OCI-LY1 (cell line): ENCODE measurements around the gene CPEB2.

Experiments
- CTCF ChIP-seq: fragments of 200-600 bp; sonication (generic), shearing (Covaris generic); IDR thresholded peaks from 2 replicates; pipeline ENCODE4 v1.5.1; 2017; ENCODE audit warnings: mild to moderate bottlenecking, antibody characterized with exemption, low read length, moderate library complexity, mixed read lengths
- EZH2 ChIP-seq: fragments of 200-600 bp; sonication (generic), shearing (Covaris generic); IDR thresholded peaks from 2 replicates; pipeline ENCODE4 v1.8.0; 2017; ENCODE audit warnings: borderline replicate concordance, mixed run types, mild to moderate bottlenecking, antibody characterized with exemption, low read length, moderate library complexity, mixed read lengths

DNA sequence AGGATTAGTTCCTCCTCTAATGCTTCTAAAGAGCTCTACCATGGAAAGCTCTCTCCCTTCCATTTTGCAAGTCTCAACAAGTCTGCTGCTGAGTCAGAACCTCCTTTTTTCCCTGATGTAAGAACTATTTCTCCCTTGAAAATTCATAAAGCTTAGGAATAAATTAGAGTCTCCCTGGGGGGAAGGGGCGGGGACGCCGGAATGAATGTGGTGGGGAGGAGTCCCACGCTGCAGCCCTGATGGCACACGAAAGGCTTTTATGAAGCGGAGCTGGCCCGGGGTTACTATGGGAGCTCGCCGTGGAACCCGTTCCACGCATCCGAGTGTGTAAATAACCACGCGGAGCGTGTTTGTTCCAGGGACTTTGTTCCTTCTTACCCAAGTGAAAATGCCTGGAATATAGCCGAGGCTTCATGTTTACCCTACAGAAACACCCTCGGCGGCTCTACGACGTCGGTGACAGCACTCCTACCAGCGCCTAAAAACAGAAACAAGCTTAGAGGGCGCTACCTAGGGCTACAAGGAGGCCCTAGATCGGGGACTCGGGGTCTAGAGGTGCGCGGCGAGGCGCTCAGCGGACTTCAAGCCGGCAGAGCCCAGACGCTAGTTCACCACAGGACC, 923 bp upstream of the CPEB2 start:
- TF ChIP-seq CTCF (no peak; the same call in 1 of the 2 replicates), EZH2 (no peak)
